K562 (cell line): ENCODE results near the gene OR52E2. TPM values are rescaled to one million over a fixed set of nuclear protein-coding genes. Genes with fewer than 3 reads are reported as not detected.
A peak's percentile ranks its signal among the peaks of the same experiment; 100 is the strongest.

ENCODE experiments used
- C11orf30 ChIP-seq: fragments of 450-650 bp; IDR thresholded peaks from 2 replicates; pipeline ENCODE4 v1.6.1; 2016; ENCODE audit warnings: low read depth, mild to moderate bottlenecking
- CBFA2T3 ChIP-seq: fragments of 450-650 bp; IDR thresholded peaks from 2 replicates; pipeline ENCODE4 v1.6.1; 2017
- CHCHD3 ChIP-seq: fragments of 250-450 bp; sonication (Bioruptor Pico); IDR thresholded peaks from 2 replicates; pipeline ENCODE4 v2.1.2; 2022; ENCODE audit warnings: mild to moderate bottlenecking
- E4F1 ChIP-seq: fragments of 250-450 bp; sonication (Bioruptor Pico); IDR thresholded peaks from 2 replicates; pipeline ENCODE4 v1.5.0; 2021; ENCODE audit warnings: mild to moderate bottlenecking, borderline replicate concordance
- ETS2 ChIP-seq: IDR thresholded peaks from 2 replicates; pipeline ENCODE4 v1.6.1; 2016; ENCODE audit warnings: borderline replicate concordance, missing genetic modification characterization, mild to moderate bottlenecking, moderate library complexity, missing compliant biosample characterization; ENCODE audit not compliant: poor library complexity, severe bottlenecking
- HDAC2 ChIP-seq: fragments of 450-650 bp; IDR thresholded peaks from 2 replicates; pipeline ENCODE4 v1.6.1; 2016; ENCODE audit warnings: mild to moderate bottlenecking
- MYNN ChIP-seq, 2 experiments: sonication (generic); formaldehyde crosslinking in 1 of 2; IDR thresholded peaks; 2 replicates each; pipeline versions ENCODE4 v1.5.0 to v1.6.1; 2016 to 2020; ENCODE audit warnings: antibody characterized with exemption in 1 of 2, missing genetic modification reagents in 1 of 2
- PURB ChIP-seq: sonication (generic); formaldehyde crosslinking; IDR thresholded peaks from 2 replicates; pipeline ENCODE4 v1.9.0; 2021; ENCODE audit warnings: low read depth, mild to moderate bottlenecking, missing genetic modification reagents
- RCOR1 ChIP-seq, 2 experiments: IDR thresholded peaks; 2 replicates each; pipeline ENCODE4 v1.6.1; 2012; ENCODE audit warnings: low read depth in 2 of 2, low read length in 2 of 2, borderline replicate concordance in 1 of 2, improper control_type of control experiment in 1 of 2
- STAT5A ChIP-seq: IDR thresholded peaks from 2 replicates; pipeline ENCODE4 v1.6.1; 2012; ENCODE audit warnings: low read length, inconsistent platforms, borderline replicate concordance
- TEAD2 ChIP-seq: fragments of 450-650 bp; IDR thresholded peaks from 2 replicates; pipeline ENCODE4 v1.6.1; 2016; ENCODE audit warnings: missing genetic modification characterization, control low read depth, missing compliant biosample characterization
- U2AF2 ChIP-seq: fragments of 200-400 bp; formaldehyde crosslinking; optimal IDR thresholded peaks from 2 replicates; pipeline ENCODE3; 2017; ENCODE audit warnings: low read depth, mild to moderate bottlenecking, low read length
- ZFP30 ChIP-seq: fragments of 250-450 bp; sonication (Bioruptor Pico); IDR thresholded peaks from 2 replicates; pipeline ENCODE4 v1.8.0; 2022; ENCODE audit warnings: moderate library complexity, mild to moderate bottlenecking, inconsistent platforms, borderline replicate concordance
- ZNF217 ChIP-seq: sonication (generic); formaldehyde crosslinking; IDR thresholded peaks from 2 replicates; pipeline ENCODE4 v1.8.0; 2022; ENCODE audit warnings: mild to moderate bottlenecking, missing genetic modification reagents
- polyA plus RNA-seq, 8 experiments: library from polyadenylated mRNA; depleted of rRNA in 4 of 8; stranded (reverse) in 5 of 8; unstranded in 3 of 8; fragments of >200 nt; fragmentation: Nextera tagmentation in 2 of 8; fragmentation: Illumina TruSeq in 1 of 8; extraction: Ambion mirVana in 2 of 8; extraction: Trizol in 1 of 8; gene quantifications; 2 replicates each; pipeline versions ENCODE4 v1.2.1 to v1.2.3, GENCODE V29; 2011 to 2014; ENCODE audit warnings: inconsistent platforms in 1 of 8, missing spikeins in 1 of 8
- total RNA-seq, 7 experiments: library from RNA; depleted of rRNA in 6 of 7; stranded (reverse); fragments of >200 nt in 6 of 7; fragmentation: Illumina TruSeq in 2 of 7; extraction: Trizol in 2 of 7; gene quantifications; 2 replicates each; pipeline versions ENCODE4 v1.2.1 to v1.2.3, GENCODE V29; 2011 to 2021; ENCODE audit warnings: low replicate concordance in 1 of 7
- TF ChIP-seq, protein P1 (sequence below): fragments of 250-450 bp; sonication (Bioruptor Pico); IDR thresholded peaks from 2 replicates; pipeline ENCODE4 v1.5.0; 2022; ENCODE audit warnings: mild to moderate bottlenecking
- TF ChIP-seq, protein P2 (sequence below), 2 experiments: IDR thresholded peaks; 2 replicates each; pipeline ENCODE4 v1.6.1; 2011; ENCODE audit warnings: borderline replicate concordance in 1 of 2, control low read depth in 1 of 2, low read depth in 1 of 2, low read length in 1 of 2, mild to moderate bottlenecking in 1 of 2, mixed read lengths in 1 of 2, moderate library complexity in 1 of 2; ENCODE audit not compliant: insufficient read depth in 1 of 2, insufficient read length in 1 of 2, poor library complexity in 1 of 2, severe bottlenecking in 1 of 2; ENCODE audit errors: extremely low read depth in 1 of 2
- TF ChIP-seq, protein P3 (sequence below): sonication (generic); formaldehyde crosslinking; IDR thresholded peaks from 2 replicates; pipeline ENCODE4 v1.4.0; 2020; ENCODE audit warnings: mild to moderate bottlenecking, missing genetic modification reagents

Gene OR52E2
- total and polyA plus RNA-seq, 9 of the 15 experiments (the other 6 are each of a cell fraction or from before 2014, with no cell fraction given) = not detected

DNA sequence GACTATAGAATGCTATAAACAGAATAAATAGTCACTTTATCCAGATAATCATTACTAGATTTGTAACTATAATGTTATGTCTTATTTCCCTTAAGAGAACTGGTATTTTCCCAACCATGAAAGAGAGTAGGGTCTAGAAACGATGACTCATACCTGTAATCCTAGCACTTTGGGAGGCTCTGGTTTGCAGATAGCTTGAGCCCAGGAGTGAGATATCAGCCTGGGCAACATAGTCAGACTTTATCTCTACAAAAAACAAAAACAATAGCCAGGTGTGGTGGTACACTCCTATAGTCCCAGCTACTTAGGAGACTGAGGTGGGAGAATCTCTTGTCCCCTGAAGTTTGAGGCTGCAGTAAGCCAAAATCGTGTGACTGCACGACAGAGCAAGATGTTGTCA is 47.9 kb upstream of the OR52E2 start (continued):
- TF ChIP-seq, protein P1, sequence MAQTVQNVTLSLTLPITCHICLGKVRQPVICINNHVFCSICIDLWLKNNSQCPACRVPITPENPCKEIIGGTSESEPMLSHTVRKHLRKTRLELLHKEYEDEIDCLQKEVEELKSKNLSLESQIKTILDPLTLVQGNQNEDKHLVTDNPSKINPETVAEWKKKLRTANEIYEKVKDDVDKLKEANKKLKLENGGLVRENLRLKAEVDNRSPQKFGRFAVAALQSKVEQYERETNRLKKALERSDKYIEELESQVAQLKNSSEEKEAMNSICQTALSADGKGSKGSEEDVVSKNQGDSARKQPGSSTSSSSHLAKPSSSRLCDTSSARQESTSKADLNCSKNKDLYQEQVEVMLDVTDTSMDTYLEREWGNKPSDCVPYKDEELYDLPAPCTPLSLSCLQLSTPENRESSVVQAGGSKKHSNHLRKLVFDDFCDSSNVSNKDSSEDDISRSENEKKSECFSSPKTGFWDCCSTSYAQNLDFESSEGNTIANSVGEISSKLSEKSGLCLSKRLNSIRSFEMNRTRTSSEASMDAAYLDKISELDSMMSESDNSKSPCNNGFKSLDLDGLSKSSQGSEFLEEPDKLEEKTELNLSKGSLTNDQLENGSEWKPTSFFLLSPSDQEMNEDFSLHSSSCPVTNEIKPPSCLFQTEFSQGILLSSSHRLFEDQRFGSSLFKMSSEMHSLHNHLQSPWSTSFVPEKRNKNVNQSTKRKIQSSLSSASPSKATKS = no peak
- peak; percentile 35; the same call in 1 of the 2 replicates for TF ChIP-seq STAT5A
- peak; percentile 40; the same call in 1 of the 2 replicates for TF ChIP-seq C11orf30
- TF ChIP-seq CHCHD3 (CRISPR knock-in tag) = no peak
- TF ChIP-seq E4F1 (CRISPR knock-in tag) = no peak
- peak; percentile 58; the same call in 1 of the 2 replicates for TF ChIP-seq HDAC2
- TF ChIP-seq, protein P2, sequence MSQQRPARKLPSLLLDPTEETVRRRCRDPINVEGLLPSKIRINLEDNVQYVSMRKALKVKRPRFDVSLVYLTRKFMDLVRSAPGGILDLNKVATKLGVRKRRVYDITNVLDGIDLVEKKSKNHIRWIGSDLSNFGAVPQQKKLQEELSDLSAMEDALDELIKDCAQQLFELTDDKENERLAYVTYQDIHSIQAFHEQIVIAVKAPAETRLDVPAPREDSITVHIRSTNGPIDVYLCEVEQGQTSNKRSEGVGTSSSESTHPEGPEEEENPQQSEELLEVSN (IDR thresholded peaks at IDR 0.05; ENCODE audit: borderline replicate concordance in 1 of 2, extremely low read depth in 1 of 2, insufficient read depth in 1 of 2, insufficient read length in 1 of 2, low read depth in 1 of 2, low read length in 1 of 2, poor library complexity in 1 of 2, severe bottlenecking in 1 of 2) = no peak
- peak in 1 of 2 experiments; percentile 77; a peak in 2 of 4 replicates for TF ChIP-seq RCOR1 (IDR thresholded peaks at IDR 0.05; ENCODE audit: borderline replicate concordance in 1 of 2, low read depth in 2 of 2, low read length in 2 of 2)
- TF ChIP-seq, protein P3, sequence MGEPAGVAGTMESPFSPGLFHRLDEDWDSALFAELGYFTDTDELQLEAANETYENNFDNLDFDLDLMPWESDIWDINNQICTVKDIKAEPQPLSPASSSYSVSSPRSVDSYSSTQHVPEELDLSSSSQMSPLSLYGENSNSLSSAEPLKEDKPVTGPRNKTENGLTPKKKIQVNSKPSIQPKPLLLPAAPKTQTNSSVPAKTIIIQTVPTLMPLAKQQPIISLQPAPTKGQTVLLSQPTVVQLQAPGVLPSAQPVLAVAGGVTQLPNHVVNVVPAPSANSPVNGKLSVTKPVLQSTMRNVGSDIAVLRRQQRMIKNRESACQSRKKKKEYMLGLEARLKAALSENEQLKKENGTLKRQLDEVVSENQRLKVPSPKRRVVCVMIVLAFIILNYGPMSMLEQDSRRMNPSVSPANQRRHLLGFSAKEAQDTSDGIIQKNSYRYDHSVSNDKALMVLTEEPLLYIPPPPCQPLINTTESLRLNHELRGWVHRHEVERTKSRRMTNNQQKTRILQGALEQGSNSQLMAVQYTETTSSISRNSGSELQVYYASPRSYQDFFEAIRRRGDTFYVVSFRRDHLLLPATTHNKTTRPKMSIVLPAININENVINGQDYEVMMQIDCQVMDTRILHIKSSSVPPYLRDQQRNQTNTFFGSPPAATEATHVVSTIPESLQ (CRISPR knock-in tag) = no peak
- TF ChIP-seq MYNN (IDR thresholded peaks at IDR 0.05) = no peak
- no peak for TF ChIP-seq MYNN (CRISPR knock-in tag; IDR thresholded peaks at IDR 0.05)
- peak; percentile 89 for TF ChIP-seq CBFA2T3
- no peak for TF ChIP-seq TEAD2
- TF ChIP-seq ZFP30 (CRISPR knock-in tag) = no peak
- TF ChIP-seq PURB = no peak
- TF ChIP-seq ETS2 (tag) = no peak
- TF ChIP-seq ZNF217 (CRISPR knock-in tag) = no peak
- TF ChIP-seq U2AF2 = no peak
